CD4-positive, alpha-beta T cell treated with Interleukin-4 for 4 hours (primary cell): ENCODE results near the gene SDSL.
A peak's percentile ranks its signal among the peaks of the same experiment; 100 is the strongest.

Experiments
- DNase-seq: peaks from one replicate; pipeline ENCODE4 v3.0.0-alpha.2; 2020

Gene SDSL

GRCh38 chr12:113422030-113422885 is at the start of gene SDSL:
Gene SDSL, plus strand, starts transcription at chr12:113422380. Its CDS starts 5,603 bp downstream, at chr12:113427983.
- peak; percentile 35 for DNase-seq

DNA sequence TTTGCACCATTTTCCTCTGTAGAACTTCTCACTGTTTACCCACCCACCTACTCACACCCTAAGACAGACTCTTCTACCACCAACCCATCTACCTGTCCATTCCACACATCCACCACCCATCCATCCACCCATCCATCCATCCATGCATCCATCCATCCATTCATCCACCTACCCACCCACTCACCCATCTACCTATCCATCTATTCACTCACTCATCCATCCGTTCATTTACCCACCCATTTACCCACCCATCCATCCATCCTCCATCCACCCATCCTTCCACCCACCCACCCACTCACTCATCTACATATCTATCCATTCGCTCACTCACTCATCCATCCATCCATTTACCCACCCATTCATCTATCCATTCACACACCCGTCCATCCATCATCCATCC is 48.7 kb upstream of the SDSL start:
- DNase-seq, result no peak

DNA sequence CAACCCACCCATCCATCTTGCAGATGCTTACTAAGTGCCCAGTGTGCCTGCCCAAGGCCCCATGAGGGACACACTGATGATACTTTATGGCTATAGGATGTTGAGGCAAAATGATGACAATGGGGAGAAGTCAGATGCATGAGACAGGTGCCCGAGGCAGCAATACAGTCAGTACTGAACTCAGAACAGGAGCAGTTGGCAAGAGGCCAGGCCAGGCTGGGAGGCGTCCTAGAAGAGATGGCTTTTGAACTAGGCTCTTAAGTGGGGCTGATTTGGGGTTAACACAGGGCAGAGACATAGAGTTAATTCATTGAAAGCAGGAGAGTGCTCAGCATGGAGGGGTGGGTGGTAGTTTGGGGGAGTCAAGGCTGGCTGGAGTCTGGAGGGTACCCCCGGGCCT is 48.2 kb upstream of the SDSL start:
- DNase-seq, result no peak

DNA sequence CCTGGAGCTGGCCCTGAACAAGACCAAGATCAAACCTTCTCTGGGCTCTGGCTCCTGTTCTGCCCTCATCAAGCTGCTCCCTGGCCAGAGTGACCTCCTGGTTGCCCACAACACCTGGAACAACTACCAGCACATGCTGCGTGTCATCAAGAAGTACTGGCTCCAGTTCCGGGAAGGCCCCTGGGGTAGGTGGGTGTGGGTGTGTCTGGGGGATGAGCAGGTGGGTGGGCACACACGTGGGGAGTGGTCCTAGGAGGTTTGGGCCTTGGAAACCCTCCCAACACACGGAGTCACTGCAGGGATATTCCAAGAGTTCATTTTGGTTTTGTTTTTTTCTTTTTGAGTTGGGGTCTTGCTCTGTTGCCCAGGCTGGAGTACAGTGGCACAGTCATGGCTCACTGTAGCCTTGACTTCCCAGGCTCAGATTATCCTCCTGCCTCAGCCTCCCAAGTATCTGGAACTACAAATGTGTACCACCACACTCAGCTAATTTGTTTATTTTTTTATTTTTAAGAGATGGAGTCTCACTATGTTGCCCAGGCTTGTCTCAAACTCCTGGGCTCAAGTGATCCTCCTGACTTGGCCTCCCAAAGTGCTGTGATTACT is 47.3 kb upstream of the SDSL start:
- DNase-seq, result no peak

DNA sequence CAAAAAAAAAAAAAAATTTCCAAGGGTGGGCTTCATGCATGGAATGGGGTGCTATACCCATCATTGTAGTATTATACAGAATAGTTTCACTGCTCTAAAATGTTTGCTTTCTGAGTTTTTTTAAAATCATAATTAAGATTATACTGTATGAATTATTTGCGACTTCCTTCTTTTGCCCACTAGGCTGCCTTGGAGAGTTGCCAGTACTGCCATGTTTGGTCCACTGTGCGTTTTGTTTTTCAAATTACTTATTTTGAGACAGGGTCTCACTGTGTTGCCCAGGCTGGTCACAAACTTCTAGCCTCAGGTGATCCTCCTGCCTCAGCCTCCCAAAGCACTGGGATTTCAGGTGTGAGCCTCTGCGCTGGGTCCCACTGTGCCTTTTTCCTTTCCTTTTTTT is 43.9 kb upstream of the SDSL start:
- no peak for DNase-seq

GRCh38 chr12:113381220-113381619 is 41.0 kb upstream of the SDSL start:
- DNase-seq, result no peak

- DNase-seq, result no peak
Observed at GRCh38 chr12:113382206-113382605, 40.0 kb upstream of the SDSL start.

- no peak for DNase-seq
Observed at GRCh38 chr12:113384778-113385177, 37.4 kb upstream of the SDSL start.

- no peak for DNase-seq
Observed at GRCh38 chr12:113385282-113385882, 36.8 kb upstream of the SDSL start.

DNA sequence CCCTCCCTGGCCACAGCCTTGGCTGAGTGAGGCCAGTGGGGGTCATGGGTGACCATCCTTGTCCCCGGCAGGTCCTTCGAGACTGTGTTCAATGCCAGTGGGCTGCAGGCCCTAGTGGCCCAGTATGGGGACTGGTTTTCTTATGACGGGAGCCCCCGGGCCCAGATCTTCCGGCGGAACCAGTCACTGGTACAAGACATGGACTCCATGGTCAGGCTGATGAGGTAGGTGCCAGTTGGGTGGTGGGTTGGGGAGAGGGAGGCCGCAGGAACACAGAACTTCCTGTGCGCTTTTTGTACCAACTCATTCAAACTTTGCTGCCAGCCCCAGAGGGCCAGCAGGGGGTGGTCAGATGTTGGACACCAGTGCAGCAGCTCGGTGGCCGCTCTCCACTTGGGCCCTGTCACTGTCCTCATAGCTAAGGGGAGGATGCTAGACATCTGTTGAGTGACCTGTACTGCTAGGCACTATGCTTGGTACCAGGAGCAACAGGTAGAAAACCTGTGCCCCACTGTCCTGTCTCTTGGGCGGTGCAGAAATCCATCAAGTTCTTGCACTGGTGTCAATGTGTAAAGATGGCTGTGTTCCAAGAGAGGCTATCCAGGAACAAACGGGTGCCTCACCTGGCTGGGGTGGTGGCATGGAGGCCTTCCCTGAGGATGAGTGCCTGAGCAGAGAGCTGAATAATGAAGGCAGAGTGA is 35.2 kb upstream of the SDSL start:
- DNase-seq, result no peak

DNA sequence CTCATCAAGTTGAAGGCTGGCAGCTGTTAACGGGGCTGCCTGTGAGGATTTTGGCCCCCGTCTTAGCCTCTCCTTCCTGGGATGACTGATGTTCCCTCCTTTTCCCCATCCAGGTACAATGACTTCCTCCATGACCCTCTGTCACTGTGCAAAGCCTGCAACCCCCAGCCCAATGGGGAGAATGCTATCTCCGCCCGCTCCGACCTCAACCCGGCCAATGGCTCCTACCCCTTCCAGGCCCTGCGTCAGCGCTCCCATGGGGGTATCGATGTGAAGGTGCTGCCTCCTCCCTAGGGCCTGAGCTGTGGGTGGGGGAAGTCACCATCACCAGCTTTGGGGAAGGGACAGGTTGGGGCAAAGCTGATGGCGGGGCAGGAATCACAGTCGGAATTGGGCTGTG is 34.5 kb upstream of the SDSL start:
- no peak for DNase-seq

- no peak for DNase-seq
Observed at GRCh38 chr12:113388351-113388750, 33.8 kb upstream of the SDSL start.

DNA sequence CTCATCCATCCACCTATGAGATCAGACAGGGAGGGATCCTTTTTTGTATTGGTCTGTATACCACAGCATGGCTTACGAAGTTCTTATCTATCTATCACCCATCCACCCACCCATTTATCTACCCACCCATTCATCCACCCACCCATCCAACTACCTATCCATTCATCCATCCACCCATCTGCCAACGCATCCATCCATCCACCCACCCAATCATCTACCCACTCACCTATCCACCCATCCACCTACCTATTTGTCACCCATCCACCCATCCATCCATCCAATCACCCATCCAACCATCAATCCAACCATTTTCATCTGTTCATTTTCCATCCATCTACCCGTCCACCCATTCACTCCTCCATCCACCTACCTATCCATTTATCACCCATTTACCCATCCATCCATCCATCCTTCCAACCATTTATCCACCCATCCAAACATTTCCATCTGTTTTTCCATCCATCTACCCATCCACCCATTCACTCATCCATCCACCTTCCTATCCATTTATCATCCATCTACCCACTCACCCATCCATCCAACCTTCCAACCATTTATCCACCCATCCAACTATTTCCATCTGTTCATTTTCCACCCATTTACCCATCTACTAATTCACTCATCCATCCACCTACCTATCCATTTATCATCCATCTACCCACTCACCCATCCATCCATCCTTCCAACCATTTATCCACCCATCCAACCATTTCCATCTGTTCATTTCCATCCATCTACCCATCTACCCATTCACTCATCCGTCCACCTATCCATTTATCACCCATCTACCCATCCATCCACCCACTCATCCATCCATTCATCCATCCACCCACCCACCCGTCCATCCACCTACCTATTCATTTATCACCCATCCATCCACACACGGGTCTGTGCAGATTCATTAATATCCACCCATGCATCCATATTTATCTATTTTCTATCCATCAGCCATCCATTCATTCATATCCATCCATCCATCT is 31.8 kb upstream of the SDSL start:
- DNase-seq, result no peak

GRCh38 chr12:113391145-113391544 is 31.0 kb upstream of the SDSL start:
- DNase-seq, result no peak

DNA sequence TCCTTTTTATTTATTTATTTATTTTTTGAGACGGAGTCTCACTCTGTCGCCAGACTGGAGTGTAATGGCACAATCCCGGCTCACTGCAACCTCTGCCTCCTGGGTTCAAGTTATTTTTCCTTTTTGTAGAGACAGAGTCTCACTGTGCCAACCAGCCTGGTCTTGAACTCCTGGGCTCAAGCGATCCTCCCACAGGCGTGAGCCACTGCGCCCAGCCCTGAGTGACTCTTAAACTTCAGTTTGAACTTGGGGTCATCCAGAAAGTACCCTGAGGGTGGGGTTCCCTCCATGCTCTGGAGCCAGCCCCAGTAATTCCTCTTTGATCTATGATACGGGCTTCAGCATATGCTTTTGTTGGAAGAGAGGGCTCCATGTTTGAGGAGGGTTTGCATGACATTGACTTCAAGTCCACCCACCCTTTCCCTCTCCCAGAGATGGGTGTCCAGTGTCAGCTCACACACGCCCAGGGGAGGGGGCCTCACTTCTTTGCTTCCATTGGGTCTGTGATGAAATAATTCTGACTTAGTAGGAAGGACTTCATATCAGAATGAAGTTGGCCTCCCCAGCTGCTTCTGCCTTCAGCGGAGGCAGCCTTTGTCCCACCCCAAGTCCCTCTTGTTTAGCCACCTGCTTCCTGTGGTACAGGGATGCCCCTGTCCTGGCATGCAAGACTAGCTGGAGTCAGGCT is 30.4 kb upstream of the SDSL start:
- DNase-seq, result no peak

GRCh38 chr12:113392520-113392919 is 29.7 kb upstream of the SDSL start:
- DNase-seq, result no peak

- DNase-seq, result no peak
Observed at GRCh38 chr12:113392988-113393579, 29.1 kb upstream of the SDSL start.

- DNase-seq, result no peak
Observed at GRCh38 chr12:113393749-113394148, 28.4 kb upstream of the SDSL start.

- no peak for DNase-seq
Observed at GRCh38 chr12:113395119-113395518, 27.1 kb upstream of the SDSL start.

GRCh38 chr12:113396200-113396599 is 26.0 kb upstream of the SDSL start:
- DNase-seq, result no peak

GRCh38 chr12:113396828-113397496 is 25.2 kb upstream of the SDSL start:
- no peak for DNase-seq
